Measurements from ENCODE around the gene PRKAR1B.

DNA sequence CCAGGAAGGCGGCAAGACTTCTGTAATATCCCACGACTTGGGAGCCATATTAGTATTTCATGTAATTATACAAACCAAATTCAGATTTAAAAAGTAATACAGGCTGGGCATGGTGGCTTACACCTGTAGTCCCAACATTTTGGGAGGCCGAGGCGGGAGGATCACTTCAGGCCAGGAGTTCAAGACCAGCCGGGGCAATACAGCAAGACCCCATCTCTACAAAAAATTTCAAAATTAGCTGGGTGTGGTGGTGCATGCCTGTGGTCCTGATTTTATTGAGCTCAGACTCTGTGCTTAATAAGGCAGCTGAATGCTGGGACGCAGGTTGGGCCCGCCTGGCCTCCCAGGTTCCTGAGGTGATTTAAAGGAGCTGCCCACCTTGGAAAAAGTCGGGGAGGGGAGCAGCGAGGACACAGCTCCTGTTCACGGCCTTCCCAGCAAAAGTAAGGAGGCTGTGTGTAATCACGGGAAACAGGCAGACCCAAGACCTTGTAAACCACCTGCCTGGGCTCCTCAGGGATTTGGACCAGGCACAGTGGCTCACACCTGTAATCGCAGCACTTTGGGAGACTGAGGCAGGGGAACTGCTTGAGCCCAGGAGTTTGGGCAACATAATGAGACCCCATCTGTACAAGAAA lies 93.6 kb downstream of the PRKAR1B start:
- TF ChIP-seq YY1 (IDR thresholded peaks at IDR 0.05; ENCODE audit: insufficient read depth, insufficient read length) (no peak), SUZ12 (IDR thresholded peaks at IDR 0.05; ENCODE audit: extremely low read depth, insufficient read depth, insufficient read length) (no peak)

Data from NT2/D1 (cell line).